ENCODE data around the gene SLC2A6.

Gene SLC2A6

GRCh38 chr9:133492061-133493021, 13.4 kb upstream of the SLC2A6 start:
- DNase-seq (ENCODE audit: low spot score) = no peak

GRCh38 chr9:133491656-133491925, 12.7 kb upstream of the SLC2A6 start:
- DNase-seq (ENCODE audit: low spot score) = no peak
- no peak for TF ChIP-seq CTCF (IDR thresholded peaks at IDR 0.05; ENCODE audit: extremely low read depth, missing control alignments)

More at GRCh38 chr9:133492061-133493021, 13.4 kb upstream of the SLC2A6 start:
- no peak for TF ChIP-seq CTCF (IDR thresholded peaks at IDR 0.05; ENCODE audit: extremely low read depth, missing control alignments)

- no peak for DNase-seq (ENCODE audit: low spot score)
Measured at GRCh38 chr9:133490865-133491655, 12.2 kb upstream of the SLC2A6 start.

GRCh38 chr9:133490201-133490681, 11.3 kb upstream of the SLC2A6 start:
- DNase-seq (ENCODE audit: low spot score) = no peak
- TF ChIP-seq CTCF (IDR thresholded peaks at IDR 0.05; ENCODE audit: extremely low read depth, missing control alignments) = no peak

More at GRCh38 chr9:133490865-133491655, 12.2 kb upstream of the SLC2A6 start:
- TF ChIP-seq CTCF (IDR thresholded peaks at IDR 0.05; ENCODE audit: extremely low read depth, missing control alignments) = no peak

GRCh38 chr9:133489253-133490190, 10.6 kb upstream of the SLC2A6 start:
- no peak for DNase-seq (ENCODE audit: low spot score)
- TF ChIP-seq CTCF (IDR thresholded peaks at IDR 0.05; ENCODE audit: extremely low read depth, missing control alignments) = no peak

- no peak for TF ChIP-seq CTCF (IDR thresholded peaks at IDR 0.05; ENCODE audit: extremely low read depth, missing control alignments)
- DNase-seq (ENCODE audit: low spot score) = no peak
Measured at GRCh38 chr9:133488686-133489252, 9.9 kb upstream of the SLC2A6 start.

All from GM20000 (cell line).